Measurements from ENCODE around the gene NOL4L.

Gene NOL4L

DNA sequence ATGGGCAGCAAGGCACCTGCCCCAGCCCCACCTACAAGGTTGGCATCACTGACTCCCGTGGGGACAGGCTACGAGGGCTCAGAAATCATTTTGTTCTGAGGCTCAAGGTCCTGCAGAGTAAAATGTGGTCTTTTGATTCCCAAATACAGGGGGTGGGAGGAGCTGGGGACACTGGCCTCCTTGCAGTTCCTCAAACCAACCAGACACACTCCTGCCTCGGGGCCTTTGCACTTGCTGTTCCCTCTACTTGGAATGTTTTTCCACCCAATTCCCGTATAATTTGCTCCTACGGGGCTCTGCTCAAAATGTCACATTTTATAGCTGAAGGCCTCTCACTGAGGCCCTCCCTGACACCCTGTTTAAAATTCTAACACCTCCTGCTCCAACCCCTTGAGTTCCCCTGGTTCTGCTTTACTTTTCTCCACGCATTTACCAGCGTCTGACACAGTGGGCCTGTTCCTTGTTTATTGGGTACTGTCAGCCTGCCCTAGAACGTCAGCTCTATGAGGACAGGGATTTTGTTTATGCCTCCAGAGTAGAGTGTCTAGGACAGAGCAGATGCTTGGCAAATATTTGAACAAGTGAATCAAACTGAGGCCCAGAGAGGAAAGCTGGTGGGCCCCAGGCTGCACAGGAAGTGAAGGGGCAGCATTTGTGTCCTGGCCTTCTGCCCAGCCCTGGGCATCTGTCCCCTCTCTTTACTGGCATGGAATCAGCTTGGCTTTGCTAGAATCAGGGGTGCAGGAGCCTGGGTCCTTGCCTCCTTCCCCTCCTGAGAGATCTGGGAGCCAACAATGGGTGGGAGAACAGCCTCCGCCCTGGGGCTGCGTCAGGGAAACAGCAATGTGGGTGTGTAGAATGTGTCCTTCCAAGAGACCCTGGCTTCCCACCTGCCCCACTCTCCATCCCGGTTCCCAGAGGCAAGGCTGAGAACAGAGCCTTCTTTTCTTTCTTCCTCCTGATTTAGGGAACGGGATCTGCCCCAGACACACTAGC is 18.5 kb downstream of the NOL4L start:
- H3K79me2 ChIP-seq (ENCODE audit: control insufficient read depth, insufficient read depth, low read length, poor library complexity) = no peaks in the 10 kb centered on the region
- no peak overlapping the region for H2AK5ac ChIP-seq (ENCODE audit: low read length)
- H2BK5ac ChIP-seq (ENCODE audit: low read depth, low read length, poor library complexity) = no peak overlapping the region
- H3K4ac ChIP-seq (ENCODE audit: low read depth, low read length) = no peak overlapping the region
- no peak overlapping the region for H3K18ac ChIP-seq (ENCODE audit: low read length)
- H4K91ac ChIP-seq (ENCODE audit: low read depth, low read length) = no peak overlapping the region
- H3K23ac ChIP-seq (ENCODE audit: low read length) = no peak overlapping the region
- H2BK12ac ChIP-seq (ENCODE audit: low read length) = no peak overlapping the region
- H3K9me3 ChIP-seq (ENCODE audit: insufficient read depth, low read depth, low read length) = no peaks in the 10 kb centered on the region
- no CpG with 5 or more reads among the region's 12 CpGs for WGBS (ENCODE audit: extremely low coverage, insufficient coverage, insufficient read length)
- H3K14ac ChIP-seq (ENCODE audit: low read length) = no peak overlapping the region
- H3K9ac ChIP-seq (ENCODE audit: low read length) = no peak overlapping the region
- no peaks in the 10 kb centered on the region for H3K79me1 ChIP-seq (ENCODE audit: low read length)
- H4K12ac ChIP-seq (ENCODE audit: low read depth, low read length) = no peak overlapping the region
- H3K36me3 ChIP-seq (ENCODE audit: control insufficient read depth in 1 of 2, insufficient read depth in 2 of 2, low read length in 2 of 2) = no peaks in the 10 kb centered on the region
- H3K27me3 ChIP-seq (ENCODE audit: insufficient read depth, low read length) = no peaks in the 10 kb centered on the region
- H3K4me3 ChIP-seq (ENCODE audit: low read depth, low read length) = no peak overlapping the region
- DNase-seq = no peak
- H3K27ac ChIP-seq (ENCODE audit: low read depth, low read length) = no peak overlapping the region
- no peak overlapping the region for H3K4me2 ChIP-seq (ENCODE audit: low read length)
- no peak overlapping the region for H2AFZ ChIP-seq (ENCODE audit: insufficient read depth, low read length, poor library complexity)
- no peak overlapping the region for H2BK120ac ChIP-seq (ENCODE audit: insufficient read depth, low read length, poor library complexity)
- no peak overlapping the region for H4K8ac ChIP-seq (ENCODE audit: low read depth, low read length)
- peaks cover 3 to 9% of the 10 kb centered on the region in 2 experiments for H3K4me1 ChIP-seq (ENCODE audit: control insufficient read depth in 1 of 2, insufficient read depth in 2 of 2, low read length in 2 of 2)

DNA sequence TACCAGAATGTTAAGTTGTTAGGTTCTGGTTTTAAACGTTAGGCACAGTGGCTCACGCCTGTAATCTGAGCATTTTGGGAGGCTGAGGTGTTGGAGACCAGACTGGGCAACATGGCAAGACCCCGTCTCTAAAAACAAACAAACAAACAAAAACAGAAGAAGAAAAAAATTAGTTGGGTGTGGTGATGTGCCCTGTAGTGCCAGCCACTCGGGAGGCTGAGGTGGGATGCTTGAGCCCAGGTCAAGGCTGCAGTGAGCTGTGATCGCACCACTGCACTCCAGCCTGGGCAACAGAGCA is 19.4 kb downstream of the NOL4L start:
- H3K18ac ChIP-seq (ENCODE audit: low read length) = no peak overlapping the region
- no peaks in the 10 kb centered on the region for H3K9me3 ChIP-seq (ENCODE audit: insufficient read depth, low read depth, low read length)
- no peak overlapping the region for H2AFZ ChIP-seq (ENCODE audit: insufficient read depth, low read length, poor library complexity)
- H3K9ac ChIP-seq (ENCODE audit: low read length) = no peak overlapping the region
- H3K4me3 ChIP-seq (ENCODE audit: low read depth, low read length) = no peak overlapping the region
- no CpG with 5 or more reads among the region's 5 CpGs for WGBS (ENCODE audit: extremely low coverage, insufficient coverage, insufficient read length)
- no peak for DNase-seq
- no peak overlapping the region for H2BK12ac ChIP-seq (ENCODE audit: low read length)
- no peaks in the 10 kb centered on the region for H3K79me1 ChIP-seq (ENCODE audit: low read length)
- no peak overlapping the region for H2AK5ac ChIP-seq (ENCODE audit: low read length)
- H3K23ac ChIP-seq (ENCODE audit: low read length) = no peak overlapping the region
- no peak overlapping the region for H3K27ac ChIP-seq (ENCODE audit: low read depth, low read length)
- no peak overlapping the region for H4K12ac ChIP-seq (ENCODE audit: low read depth, low read length)
- H4K8ac ChIP-seq (ENCODE audit: low read depth, low read length) = no peak overlapping the region
- H2BK120ac ChIP-seq (ENCODE audit: insufficient read depth, low read length, poor library complexity) = no peak overlapping the region
- H3K4me2 ChIP-seq (ENCODE audit: low read length) = no peak overlapping the region
- H3K36me3 ChIP-seq (ENCODE audit: control insufficient read depth in 1 of 2, insufficient read depth in 2 of 2, low read length in 2 of 2) = no peaks in the 10 kb centered on the region
- no peak overlapping the region for H4K91ac ChIP-seq (ENCODE audit: low read depth, low read length)
- no peak overlapping the region for H3K14ac ChIP-seq (ENCODE audit: low read length)
- peaks cover 3 to 9% of the 10 kb centered on the region in 2 experiments for H3K4me1 ChIP-seq (ENCODE audit: control insufficient read depth in 1 of 2, insufficient read depth in 2 of 2, low read length in 2 of 2)
- H3K4ac ChIP-seq (ENCODE audit: low read depth, low read length) = no peak overlapping the region
- H2BK5ac ChIP-seq (ENCODE audit: low read depth, low read length, poor library complexity) = no peak overlapping the region
- H3K27me3 ChIP-seq (ENCODE audit: insufficient read depth, low read length) = no peaks in the 10 kb centered on the region
- H3K79me2 ChIP-seq (ENCODE audit: control insufficient read depth, insufficient read depth, low read length, poor library complexity) = no peaks in the 10 kb centered on the region

DNA sequence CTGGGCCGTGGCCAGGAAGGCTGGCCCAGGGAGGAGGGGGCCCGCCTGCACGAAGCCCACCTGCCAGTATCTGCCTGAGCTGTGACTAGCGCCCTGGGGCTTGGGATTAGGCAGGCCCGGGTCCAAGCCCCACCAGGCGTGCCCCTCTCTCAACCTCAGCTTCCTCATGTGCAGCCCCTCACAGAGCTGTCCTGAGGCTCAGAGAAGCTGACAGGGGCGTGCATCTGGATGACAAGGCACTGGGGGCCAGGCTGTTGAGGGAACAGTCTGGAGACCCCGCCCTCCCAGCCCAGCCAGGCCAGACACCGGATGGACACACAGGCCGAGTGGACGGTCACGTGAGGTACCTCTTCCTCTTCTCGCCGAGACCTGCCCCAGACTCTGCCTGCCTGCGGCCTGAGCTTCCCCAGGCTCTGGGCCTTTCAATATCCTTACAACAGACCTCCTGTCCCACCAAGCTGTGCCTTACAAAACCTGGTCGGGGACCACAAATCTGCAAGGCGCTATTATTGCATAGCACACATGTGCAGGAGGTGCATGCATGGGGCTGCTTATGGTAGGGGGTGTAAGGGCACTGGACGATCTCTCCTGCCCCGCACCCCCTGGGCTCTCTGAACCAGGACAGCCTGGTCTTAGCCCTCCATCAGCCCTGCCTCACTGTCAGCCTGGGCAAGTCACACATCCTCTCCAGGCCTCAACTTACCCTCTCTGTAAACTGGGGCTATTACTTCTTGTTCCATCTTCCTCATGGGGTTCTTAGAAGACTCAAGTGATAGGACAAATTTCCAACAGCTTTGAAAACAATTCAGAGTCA is 20.0 kb downstream of the NOL4L start:
- no peak overlapping the region for H3K4me2 ChIP-seq (ENCODE audit: low read length)
- no peak overlapping the region for H4K8ac ChIP-seq (ENCODE audit: low read depth, low read length)
- H4K12ac ChIP-seq (ENCODE audit: low read depth, low read length) = no peak overlapping the region
- no peak for DNase-seq
- H3K27ac ChIP-seq (ENCODE audit: low read depth, low read length) = no peak overlapping the region
- no peak overlapping the region for H3K14ac ChIP-seq (ENCODE audit: low read length)
- H2BK5ac ChIP-seq (ENCODE audit: low read depth, low read length, poor library complexity) = no peak overlapping the region
- H2AK5ac ChIP-seq (ENCODE audit: low read length) = no peak overlapping the region
- H3K27me3 ChIP-seq (ENCODE audit: insufficient read depth, low read length) = no peaks in the 10 kb centered on the region
- H3K4ac ChIP-seq (ENCODE audit: low read depth, low read length) = no peak overlapping the region
- no peak overlapping the region for H3K4me3 ChIP-seq (ENCODE audit: low read depth, low read length)
- H3K18ac ChIP-seq (ENCODE audit: low read length) = no peak overlapping the region
- peaks cover 3 to 9% of the 10 kb centered on the region in 2 experiments for H3K4me1 ChIP-seq (ENCODE audit: control insufficient read depth in 1 of 2, insufficient read depth in 2 of 2, low read length in 2 of 2)
- no peaks in the 10 kb centered on the region for H3K9me3 ChIP-seq (ENCODE audit: insufficient read depth, low read depth, low read length)
- no peaks in the 10 kb centered on the region for H3K79me2 ChIP-seq (ENCODE audit: control insufficient read depth, insufficient read depth, low read length, poor library complexity)
- H3K9ac ChIP-seq (ENCODE audit: low read length) = no peak overlapping the region
- no CpG with 5 or more reads among the region's 19 CpGs for WGBS (ENCODE audit: extremely low coverage, insufficient coverage, insufficient read length)
- no peak overlapping the region for H2AFZ ChIP-seq (ENCODE audit: insufficient read depth, low read length, poor library complexity)
- H4K91ac ChIP-seq (ENCODE audit: low read depth, low read length) = no peak overlapping the region
- H2BK12ac ChIP-seq (ENCODE audit: low read length) = no peak overlapping the region
- H2BK120ac ChIP-seq (ENCODE audit: insufficient read depth, low read length, poor library complexity) = no peak overlapping the region
- H3K23ac ChIP-seq (ENCODE audit: low read length) = no peak overlapping the region
- H3K79me1 ChIP-seq (ENCODE audit: low read length) = no peaks in the 10 kb centered on the region
- H3K36me3 ChIP-seq (ENCODE audit: control insufficient read depth in 1 of 2, insufficient read depth in 2 of 2, low read length in 2 of 2) = no peaks in the 10 kb centered on the region

DNA sequence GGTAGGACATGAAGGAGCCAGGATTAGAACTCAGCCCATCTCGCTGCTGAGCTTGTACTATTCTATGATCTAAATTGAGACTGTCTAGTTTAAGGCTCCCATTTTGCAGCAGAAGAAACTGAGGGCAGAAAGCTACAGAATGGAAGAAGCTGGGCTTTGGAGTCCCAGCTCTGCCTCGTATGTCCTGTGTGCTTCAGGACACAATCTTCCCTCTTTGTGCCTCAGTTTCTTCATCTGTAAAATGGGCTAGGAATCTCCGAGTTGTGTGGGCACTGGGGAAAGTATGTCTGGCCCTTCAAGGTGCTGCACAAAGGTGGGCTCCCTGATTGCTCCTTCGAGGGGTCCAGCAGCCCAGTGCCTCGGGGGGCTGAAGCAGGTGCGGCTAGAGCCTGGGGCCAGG is 20.7 kb downstream of the NOL4L start:
- Histone ChIP-seq H2AFZ (ENCODE audit: insufficient read depth, low read length, poor library complexity) (no peak overlapping the region), H4K8ac (ENCODE audit: low read depth, low read length) (no peak overlapping the region), H3K79me1 (ENCODE audit: low read length) (no peaks in the 10 kb centered on the region), H4K91ac (ENCODE audit: low read depth, low read length) (no peak overlapping the region), H3K23ac (ENCODE audit: low read length) (no peak overlapping the region), H3K9ac (ENCODE audit: low read length) (no peak overlapping the region), H3K9me3 (ENCODE audit: insufficient read depth, low read depth, low read length) (peaks cover 2% of the 10 kb centered on the region), H2BK12ac (ENCODE audit: low read length) (no peak overlapping the region), H3K27ac (ENCODE audit: low read depth, low read length) (no peak overlapping the region), H3K36me3 (ENCODE audit: control insufficient read depth in 1 of 2, insufficient read depth in 2 of 2, low read length in 2 of 2) (no peaks in the 10 kb centered on the region), H3K4me2 (ENCODE audit: low read length) (no peak overlapping the region), H3K18ac (ENCODE audit: low read length) (no peak overlapping the region), H2BK120ac (ENCODE audit: insufficient read depth, low read length, poor library complexity) (no peak overlapping the region), H4K12ac (ENCODE audit: low read depth, low read length) (no peak overlapping the region), H3K4ac (ENCODE audit: low read depth, low read length) (no peak overlapping the region), H2AK5ac (ENCODE audit: low read length) (no peak overlapping the region), H3K14ac (ENCODE audit: low read length) (no peak overlapping the region), H3K79me2 (ENCODE audit: control insufficient read depth, insufficient read depth, low read length, poor library complexity) (no peaks in the 10 kb centered on the region), H3K4me3 (ENCODE audit: low read depth, low read length) (no peak overlapping the region), H3K4me1 (ENCODE audit: control insufficient read depth in 1 of 2, insufficient read depth in 2 of 2, low read length in 2 of 2) (peaks cover 3 to 9% of the 10 kb centered on the region in 2 experiments), H3K27me3 (ENCODE audit: insufficient read depth, low read length) (no peaks in the 10 kb centered on the region), H2BK5ac (ENCODE audit: low read depth, low read length, poor library complexity) (no peak overlapping the region)
- no peak for DNase-seq
- no CpG with 5 or more reads among the region's 6 CpGs for WGBS (ENCODE audit: extremely low coverage, insufficient coverage, insufficient read length)
